Cortex of kidney (tissue), 1 donor: ENCODE data around the gene EPB41L2.
"Not testable (repeated sequence)": the region's sequence is repeated elsewhere in the genome, so short reads cannot be mapped to it uniquely, and the experiment has no call there.

Source experiments
- DNase-seq: peaks from one replicate; lab custom pipeline; 2025; lab: John Stamatoyannopoulos, UW

Gene EPB41L2

GRCh38 chr6:130944486-130944885 lies 118.6 kb downstream of the EPB41L2 start:
- DNase-seq = no peak

DNA sequence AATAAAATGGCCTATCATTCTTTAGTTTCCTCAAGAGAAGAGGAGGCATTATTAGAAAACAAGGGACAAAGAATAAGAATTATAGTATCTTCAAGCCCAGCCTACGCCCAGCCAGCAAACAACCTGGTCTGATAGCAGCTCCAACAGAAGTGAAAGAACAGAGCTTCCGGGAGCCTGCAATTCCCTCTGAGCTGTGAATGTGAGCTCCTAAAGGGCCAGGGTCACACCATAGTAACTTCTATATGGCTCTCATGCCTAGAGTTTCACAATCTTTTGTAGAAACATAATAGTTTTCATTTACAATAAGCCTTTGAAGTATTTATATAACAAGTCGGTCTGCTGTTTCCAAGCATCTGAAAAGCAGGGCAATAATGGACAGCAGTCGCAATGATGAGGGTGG lies 119.3 kb downstream of the EPB41L2 start:
- DNase-seq = no peak

DNA sequence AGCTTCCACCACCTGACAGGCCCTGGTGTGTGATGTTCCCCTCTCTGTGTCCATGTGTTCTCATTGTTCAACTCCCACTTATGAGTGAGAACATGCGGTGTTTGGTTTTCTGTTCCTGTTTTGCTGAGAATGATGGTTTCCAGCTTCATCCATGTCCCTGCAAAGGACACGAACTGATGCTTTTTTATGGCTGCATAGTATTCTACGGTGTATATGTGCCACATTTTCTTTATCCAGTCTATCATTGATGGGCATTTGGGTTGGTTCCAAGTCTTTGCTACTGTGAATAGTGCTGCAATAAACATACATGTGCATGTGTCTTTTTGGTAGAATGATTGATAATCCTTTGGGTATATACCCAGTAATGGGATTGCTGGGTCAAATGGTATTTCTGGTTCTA lies 120.3 kb downstream of the EPB41L2 start:
- DNase-seq = not testable (repeated sequence)

DNA sequence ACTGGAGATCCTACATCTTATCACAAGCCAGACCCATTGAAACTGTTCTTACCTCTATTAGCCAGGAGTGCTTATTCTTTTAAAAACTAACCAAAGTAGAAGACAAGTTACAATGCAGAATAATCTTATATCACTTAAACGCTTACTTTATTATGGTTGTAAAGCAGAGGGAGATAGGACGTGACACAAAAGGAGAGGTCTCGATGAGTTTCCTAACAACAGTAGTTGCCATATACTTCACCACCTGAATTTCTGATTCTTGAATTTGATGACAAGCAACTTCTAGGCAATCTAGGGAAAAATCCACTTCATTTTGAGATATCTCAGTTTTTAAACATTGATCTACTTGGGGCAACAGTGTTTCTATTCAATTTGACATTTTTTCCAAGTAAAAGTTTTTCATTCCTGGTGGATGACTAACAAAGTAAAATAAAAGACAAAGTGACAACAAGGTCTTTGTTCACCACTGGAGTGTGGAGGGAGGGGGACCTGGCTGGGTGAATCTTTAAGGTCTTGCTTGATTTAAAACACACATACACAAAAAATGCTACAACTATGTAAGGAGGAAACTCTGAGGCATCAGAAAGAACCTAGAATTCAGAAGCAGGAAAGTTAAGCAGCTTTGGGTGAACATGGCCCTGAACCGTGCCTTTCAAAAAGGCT lies 125.0 kb downstream of the EPB41L2 start:
- no peak for DNase-seq

- no peak for DNase-seq
Measured at GRCh38 chr6:130936933-130937332, 126.1 kb downstream of the EPB41L2 start.

DNA sequence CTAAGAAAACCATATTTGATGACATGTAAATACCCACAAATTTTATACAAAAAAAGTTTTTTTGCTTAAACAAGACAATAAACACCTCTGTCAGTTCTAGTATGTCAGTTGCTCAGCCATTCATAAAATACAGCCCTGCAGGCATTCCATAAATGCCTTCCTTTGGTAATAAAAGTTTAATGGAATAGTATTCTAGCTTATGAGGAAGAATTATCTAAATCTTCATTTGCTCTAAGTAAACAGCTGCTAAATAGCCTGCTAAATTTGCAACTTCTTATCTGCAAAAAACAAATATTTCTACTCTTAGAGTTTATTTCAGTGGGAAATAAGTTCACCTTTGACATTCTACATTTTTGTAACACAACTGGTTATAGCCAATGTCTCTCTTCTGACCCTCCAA lies 127.1 kb downstream of the EPB41L2 start:
- DNase-seq = no peak

DNA sequence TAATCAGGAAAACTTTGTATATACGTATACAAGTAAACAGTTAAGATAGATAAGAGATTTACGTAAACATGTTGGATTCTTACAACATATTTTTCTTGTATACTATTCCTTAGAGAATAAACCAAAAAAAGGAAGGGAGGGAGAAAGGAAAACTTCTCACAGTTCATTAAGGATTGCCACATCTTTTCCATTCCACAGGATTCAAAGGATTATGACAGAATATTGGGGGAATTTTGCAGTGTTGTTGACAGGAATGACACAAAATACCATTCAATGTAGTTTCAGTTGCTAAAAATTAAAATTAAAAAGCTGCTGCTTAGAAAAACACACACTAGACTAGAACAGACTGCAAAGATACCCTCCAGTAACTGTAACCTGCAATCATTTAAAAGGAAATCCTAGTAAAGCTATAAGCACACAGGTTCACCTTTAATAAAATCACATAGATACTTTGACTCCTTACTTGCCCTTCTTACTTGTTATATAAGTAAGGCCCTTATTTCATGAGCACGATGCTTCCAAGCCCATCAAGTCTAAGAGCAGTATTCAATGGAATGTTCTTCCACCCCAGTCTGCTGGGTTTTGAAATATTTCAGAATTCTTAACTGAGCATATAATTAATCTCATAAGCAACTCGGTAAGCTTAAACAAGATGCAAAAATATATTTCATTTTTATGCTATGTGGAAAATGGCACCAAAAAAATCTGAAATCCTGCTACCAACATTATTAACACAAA lies 128.0 kb downstream of the EPB41L2 start:
- no peak for DNase-seq

- no peak for DNase-seq
Measured at GRCh38 chr6:130933712-130934200, 129.3 kb downstream of the EPB41L2 start.

DNA sequence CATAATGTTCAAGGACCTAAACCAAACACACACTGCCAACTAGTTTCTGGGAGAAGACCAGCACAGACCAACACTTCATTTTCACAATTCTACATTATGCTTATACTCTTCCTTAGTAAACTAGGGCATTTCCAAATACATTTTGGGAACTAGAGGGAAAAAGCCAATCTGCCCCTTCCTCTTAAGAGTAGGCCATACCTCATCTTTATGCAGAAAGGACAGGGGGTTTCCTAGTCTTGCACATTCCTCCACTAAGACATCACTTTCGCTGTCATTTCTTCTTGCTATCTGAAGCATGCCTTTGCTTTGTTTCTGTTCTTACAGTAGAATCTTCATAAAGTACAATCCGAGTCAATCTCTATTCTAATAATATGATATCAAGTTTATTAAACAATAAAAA lies 130.1 kb downstream of the EPB41L2 start:
- no peak for DNase-seq

GRCh38 chr6:130932438-130932837 lies 130.6 kb downstream of the EPB41L2 start:
- DNase-seq = no peak

- DNase-seq = no peak
Measured at GRCh38 chr6:130931683-130932082, 131.4 kb downstream of the EPB41L2 start.

- DNase-seq = no peak
Measured at GRCh38 chr6:130929036-130929678, 133.9 kb downstream of the EPB41L2 start.

DNA sequence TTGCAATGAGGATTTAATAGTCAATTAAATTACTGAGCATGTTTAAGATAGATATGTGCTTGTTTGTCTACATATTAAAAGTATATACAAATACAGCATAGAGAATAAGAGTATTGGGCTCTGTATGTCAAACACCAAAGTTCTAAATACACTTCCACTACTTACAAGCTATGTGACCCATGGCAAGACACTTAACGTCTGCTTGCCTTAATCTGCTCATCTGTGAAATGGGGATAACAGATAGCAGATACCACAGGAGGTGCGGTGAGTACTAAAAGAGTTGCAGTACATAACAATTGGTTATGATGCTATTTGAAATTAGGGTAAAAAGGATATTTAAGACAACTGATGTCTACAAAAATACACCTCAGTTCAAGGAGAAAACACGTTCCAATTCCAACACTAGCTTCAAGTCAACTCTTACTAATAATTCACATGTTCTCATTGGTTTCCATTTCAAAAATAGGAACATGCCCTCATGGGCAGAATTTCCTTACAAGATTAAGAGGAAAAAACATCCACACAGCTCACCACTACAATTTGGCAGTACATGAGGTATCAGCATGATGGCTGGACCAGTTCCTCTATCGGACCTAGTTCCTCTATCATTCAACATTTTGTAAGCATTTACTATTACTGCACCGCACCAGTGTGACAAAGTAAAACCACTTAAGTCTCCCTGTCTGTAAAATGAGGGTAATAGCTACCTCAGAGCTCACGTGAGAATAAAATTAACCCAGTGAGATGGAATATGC lies 134.7 kb downstream of the EPB41L2 start:
- no peak for DNase-seq

- DNase-seq = no peak
Measured at GRCh38 chr6:130927305-130927704, 135.7 kb downstream of the EPB41L2 start.

GRCh38 chr6:130923350-130923749 lies 139.7 kb downstream of the EPB41L2 start:
- DNase-seq = no peak

- DNase-seq = no peak
Measured at GRCh38 chr6:130922922-130923321, 140.1 kb downstream of the EPB41L2 start.

DNA sequence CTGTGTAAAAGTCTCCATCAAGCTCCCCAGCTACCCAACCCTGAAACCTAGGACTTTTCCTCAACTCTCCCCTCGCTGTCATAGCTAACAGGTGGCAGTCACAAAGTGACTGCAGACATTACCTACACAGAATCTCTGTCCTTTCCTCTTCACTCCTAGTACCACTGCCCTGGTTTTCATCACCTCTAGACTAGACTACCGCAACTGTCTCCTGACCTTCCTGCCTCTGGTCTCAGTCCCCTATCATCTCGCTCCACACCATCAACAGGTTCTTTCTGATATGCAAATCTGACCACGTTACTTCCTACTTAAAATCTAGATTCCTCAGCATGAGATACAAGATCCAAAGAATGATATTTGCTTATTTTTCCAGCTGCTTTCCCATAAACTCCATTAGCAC lies 142.1 kb downstream of the EPB41L2 start:
- DNase-seq = no peak

- no peak for DNase-seq
Measured at GRCh38 chr6:130918171-130918570, 144.9 kb downstream of the EPB41L2 start.

DNA sequence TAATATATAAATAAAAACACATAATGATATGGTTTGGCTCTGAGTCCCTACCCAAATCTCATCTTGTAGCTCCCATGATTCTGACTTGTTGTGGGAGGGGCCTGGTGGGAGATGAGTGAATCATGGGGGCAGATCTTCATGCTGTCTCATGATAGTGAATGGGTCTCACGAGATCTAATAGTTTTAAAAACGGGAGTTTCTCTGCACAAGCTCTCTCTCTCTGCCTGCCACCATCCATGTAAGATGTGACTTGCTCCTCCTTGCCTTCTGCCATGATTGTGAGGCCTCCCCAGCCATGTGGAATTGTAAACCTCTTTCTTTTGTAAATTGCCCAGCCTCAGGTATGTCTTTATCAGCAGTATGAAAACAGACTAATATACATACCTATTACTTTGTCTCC lies 147.4 kb downstream of the EPB41L2 start:
- DNase-seq = not testable (repeated sequence)

DNA sequence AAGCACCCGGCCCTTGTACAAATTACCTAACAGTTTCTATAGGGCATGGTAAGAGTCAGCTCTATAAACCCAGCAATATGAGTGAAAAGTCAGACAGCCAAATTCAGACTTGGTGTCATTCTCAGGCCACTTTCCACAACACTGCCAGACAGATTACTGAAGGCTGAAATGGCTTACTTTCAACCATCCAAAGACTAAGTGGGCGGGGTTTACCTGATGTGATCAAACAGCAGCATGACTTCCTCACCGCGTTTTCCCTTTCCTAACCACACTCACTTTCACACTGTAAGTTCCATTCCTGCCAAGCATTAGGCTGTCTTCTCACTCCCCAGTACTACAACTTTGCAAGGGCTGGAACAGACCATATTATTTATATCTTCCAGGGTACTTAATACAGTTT lies 149.9 kb downstream of the EPB41L2 start:
- DNase-seq = no peak

DNA sequence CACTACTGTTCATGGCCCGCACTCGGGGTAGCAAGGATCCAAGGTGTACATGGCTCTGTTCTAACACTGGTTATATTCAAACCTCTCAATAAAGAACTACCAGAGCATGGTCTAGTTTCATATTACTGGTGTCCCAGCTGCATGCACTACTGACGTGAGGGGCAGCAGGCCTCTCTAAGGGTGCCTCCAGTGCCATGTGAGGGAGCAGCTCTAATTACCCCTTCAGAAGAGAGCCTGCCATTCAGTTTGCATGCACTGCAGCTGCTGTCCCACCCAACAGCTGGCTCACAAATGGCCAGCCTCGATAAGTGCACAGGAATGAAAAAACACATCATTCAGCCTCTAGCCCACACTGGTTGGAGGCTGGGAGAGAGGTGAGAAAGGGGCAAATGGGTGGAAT lies 150.6 kb downstream of the EPB41L2 start:
- no peak for DNase-seq

- DNase-seq = no peak
Measured at GRCh38 chr6:130908958-130909357, 154.1 kb downstream of the EPB41L2 start.
